ENCODE data around the gene SOCS3.

SOCS3 gene

GRCh38 chr17:78357672-78358537 lies 2.0 kb downstream of the SOCS3 start:
- Mint-ChIP-seq H3K9me3 (no peaks in the 10 kb centered on the region), H3K27ac (peak overlapping the region; percentile 93), H3K4me1 (peaks cover 41 to 63% of the 10 kb centered on the region in 2 donors), H3K4me3 (peak overlapping the region; percentile 80 to 88), H3K36me3 (peaks cover 35 to 46% of the 10 kb centered on the region in 2 donors), H3K27me3 (peaks cover 4 to 5% of the 10 kb centered on the region in 2 donors)
- no peak for DNase-seq
- ATAC-seq (replicated peaks), result no peak

GRCh38 chr17:78357177-78357586 lies 2.7 kb downstream of the SOCS3 start:
- DNase-seq, result no peak
- Mint-ChIP-seq H3K4me3 (peak overlapping the region; percentile 80 to 88), H3K27ac (peak overlapping the region; percentile 93)

GRCh38 chr17:78356101-78356713 lies 3.7 kb downstream of the SOCS3 start:
- H3K27me3 Mint-ChIP-seq, result no peaks in the 10 kb centered on the region
- ATAC-seq (replicated peaks) (peak; percentile 68), DNase-seq (peak; percentile 94)
- H3K4me1 Mint-ChIP-seq, result peaks cover 43 to 67% of the 10 kb centered on the region in 2 donors
- no peaks in the 10 kb centered on the region for H3K9me3 Mint-ChIP-seq
- peak overlapping the region; percentile 80 to 88 for H3K4me3 Mint-ChIP-seq
- peaks cover 35 to 46% of the 10 kb centered on the region in 2 donors for H3K36me3 Mint-ChIP-seq
- peak overlapping the region; percentile 95 for H3K27ac Mint-ChIP-seq

More at GRCh38 chr17:78357177-78357586, 2.7 kb downstream of the SOCS3 start:
- Mint-ChIP-seq H3K9me3 (no peaks in the 10 kb centered on the region), H3K4me1 (peaks cover 40 to 67% of the 10 kb centered on the region in 2 donors), H3K36me3 (peaks cover 35 to 46% of the 10 kb centered on the region in 2 donors), H3K27me3 (no peaks in the 10 kb centered on the region)
- no peak for ATAC-seq (replicated peaks)

- peaks cover 43 to 65% of the 10 kb centered on the region in 2 donors for H3K4me1 Mint-ChIP-seq
- no peak for ATAC-seq (replicated peaks)
- H3K4me3 Mint-ChIP-seq, result peak overlapping the region; percentile 80 to 88
Observed at GRCh38 chr17:78355701-78356100, 4.2 kb downstream of the SOCS3 start.

GRCh38 chr17:78355045-78355641 lies 4.7 kb downstream of the SOCS3 start:
- peak overlapping the region; percentile 95 for H3K27ac Mint-ChIP-seq
- peaks cover 35 to 46% of the 10 kb centered on the region in 2 donors for H3K36me3 Mint-ChIP-seq
- no peak for DNase-seq
- no peak for ATAC-seq (replicated peaks)
- H3K9me3 Mint-ChIP-seq, result no peaks in the 10 kb centered on the region
- no peaks in the 10 kb centered on the region for H3K27me3 Mint-ChIP-seq
- H3K4me3 Mint-ChIP-seq, result peak overlapping the region; percentile 80 to 88
- H3K4me1 Mint-ChIP-seq, result peaks cover 48 to 68% of the 10 kb centered on the region in 2 donors

More at GRCh38 chr17:78355701-78356100, 4.2 kb downstream of the SOCS3 start:
- H3K27ac Mint-ChIP-seq, result peak overlapping the region; percentile 95
- H3K36me3 Mint-ChIP-seq, result peaks cover 35 to 46% of the 10 kb centered on the region in 2 donors
- H3K27me3 Mint-ChIP-seq, result no peaks in the 10 kb centered on the region
- no peaks in the 10 kb centered on the region for H3K9me3 Mint-ChIP-seq
- no peak for DNase-seq

- Mint-ChIP-seq H3K27me3 (no peaks in the 10 kb centered on the region), H3K27ac (peak overlapping the region; percentile 53), H3K9me3 (no peaks in the 10 kb centered on the region), H3K36me3 (peaks cover 30 to 44% of the 10 kb centered on the region in 2 donors), H3K4me1 (peaks cover 55 to 77% of the 10 kb centered on the region in 2 donors), H3K4me3 (peak overlapping the region; percentile 16 to 21)
- DNase-seq, result no peak
- no peak for ATAC-seq (replicated peaks)
Observed at GRCh38 chr17:78353834-78354233, 6.0 kb downstream of the SOCS3 start.

- Mint-ChIP-seq H3K36me3 (peaks cover 8 to 21% of the 10 kb centered on the region in 2 donors), H3K4me3 (peak overlapping the region; percentile 52 to 69), H3K27me3 (no peaks in the 10 kb centered on the region), H3K4me1 (peaks cover 56 to 78% of the 10 kb centered on the region in 2 donors), H3K9me3 (no peaks in the 10 kb centered on the region), H3K27ac (peak overlapping the region; percentile 31)
- ATAC-seq (replicated peaks) (no peak), DNase-seq (no peak)
Observed at GRCh38 chr17:78351449-78352006, 8.3 kb downstream of the SOCS3 start.

GRCh38 chr17:78349891-78350642 lies 9.8 kb downstream of the SOCS3 start:
- Mint-ChIP-seq H3K4me1 (peaks cover 45 to 69% of the 10 kb centered on the region in 2 donors), H3K9me3 (no peaks in the 10 kb centered on the region)

GRCh38 chr17:78348055-78348770 lies 11.7 kb downstream of the SOCS3 start:
- Mint-ChIP-seq H3K36me3 (no peaks in the 10 kb centered on the region), H3K9me3 (no peaks in the 10 kb centered on the region), H3K4me3 (peak overlapping the region in 1 of 2 donors; percentile 41), H3K27me3 (no peaks in the 10 kb centered on the region), H3K27ac (peak overlapping the region; percentile 76), H3K4me1 (peaks cover 45 to 69% of the 10 kb centered on the region in 2 donors)
- ATAC-seq (replicated peaks) (peak; percentile 31 to 35), DNase-seq (no peak)

More at GRCh38 chr17:78349891-78350642, 9.8 kb downstream of the SOCS3 start:
- ATAC-seq (replicated peaks) (peak in 1 of 2 donors; percentile 14), DNase-seq (no peak)
- Mint-ChIP-seq H3K27ac (peak overlapping the region; percentile 65), H3K27me3 (no peaks in the 10 kb centered on the region), H3K36me3 (peaks cover 3 to 7% of the 10 kb centered on the region in 2 donors), H3K4me3 (peak overlapping the region in 1 of 2 donors; percentile 13)

GRCh38 chr17:78347453-78347852 lies 12.4 kb downstream of the SOCS3 start:
- Mint-ChIP-seq H3K9me3 (no peaks in the 10 kb centered on the region), H3K27ac (no peak overlapping the region), H3K27me3 (no peaks in the 10 kb centered on the region)

DNA sequence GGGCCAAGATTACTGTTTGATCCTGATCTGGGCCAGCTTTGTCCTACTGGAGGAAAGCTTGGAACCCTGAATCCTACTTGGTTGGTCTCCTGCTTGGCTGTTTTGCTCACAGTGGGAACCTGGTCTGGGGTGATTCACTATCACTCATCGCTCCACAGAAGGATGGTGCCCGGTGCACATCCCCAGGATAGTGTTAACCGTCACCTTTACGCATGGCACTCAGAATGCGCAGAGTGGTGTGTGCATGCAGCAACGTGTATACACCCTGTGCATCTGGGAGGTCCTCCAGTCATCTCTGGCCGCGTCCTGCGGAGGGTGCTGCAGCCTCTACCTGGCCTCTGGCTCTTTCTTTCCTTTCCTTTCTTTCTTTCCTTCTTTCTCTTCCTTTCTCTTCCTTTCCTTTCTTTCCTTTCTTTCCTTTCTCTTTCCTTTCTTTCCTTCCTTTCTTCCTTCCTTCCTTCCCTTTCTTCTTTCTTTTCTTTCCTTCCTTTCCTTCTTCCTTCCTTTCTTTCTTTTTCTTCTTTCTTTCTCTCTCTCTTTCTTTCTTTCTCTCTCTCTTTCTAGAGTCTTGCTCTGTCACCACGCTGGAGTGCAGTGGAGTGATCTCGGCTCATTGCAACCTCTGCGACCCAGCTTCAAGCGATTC lies 13.1 kb downstream of the SOCS3 start:
- H3K27me3 Mint-ChIP-seq, result no peaks in the 10 kb centered on the region
- peak overlapping the region; percentile 4 for H3K27ac Mint-ChIP-seq
- no peaks in the 10 kb centered on the region for H3K36me3 Mint-ChIP-seq
- H3K4me3 Mint-ChIP-seq, result no peak overlapping the region
- no peak for ATAC-seq (replicated peaks)
- DNase-seq, result no peak
- H3K4me1 Mint-ChIP-seq, result peaks cover 51 to 73% of the 10 kb centered on the region in 2 donors
- H3K9me3 Mint-ChIP-seq, result no peaks in the 10 kb centered on the region

More at GRCh38 chr17:78347453-78347852, 12.4 kb downstream of the SOCS3 start:
- no peak overlapping the region for H3K4me3 Mint-ChIP-seq
- no peak for DNase-seq
- H3K36me3 Mint-ChIP-seq, result no peaks in the 10 kb centered on the region
- ATAC-seq (replicated peaks), result no peak
- peaks cover 51 to 73% of the 10 kb centered on the region in 2 donors for H3K4me1 Mint-ChIP-seq

DNA sequence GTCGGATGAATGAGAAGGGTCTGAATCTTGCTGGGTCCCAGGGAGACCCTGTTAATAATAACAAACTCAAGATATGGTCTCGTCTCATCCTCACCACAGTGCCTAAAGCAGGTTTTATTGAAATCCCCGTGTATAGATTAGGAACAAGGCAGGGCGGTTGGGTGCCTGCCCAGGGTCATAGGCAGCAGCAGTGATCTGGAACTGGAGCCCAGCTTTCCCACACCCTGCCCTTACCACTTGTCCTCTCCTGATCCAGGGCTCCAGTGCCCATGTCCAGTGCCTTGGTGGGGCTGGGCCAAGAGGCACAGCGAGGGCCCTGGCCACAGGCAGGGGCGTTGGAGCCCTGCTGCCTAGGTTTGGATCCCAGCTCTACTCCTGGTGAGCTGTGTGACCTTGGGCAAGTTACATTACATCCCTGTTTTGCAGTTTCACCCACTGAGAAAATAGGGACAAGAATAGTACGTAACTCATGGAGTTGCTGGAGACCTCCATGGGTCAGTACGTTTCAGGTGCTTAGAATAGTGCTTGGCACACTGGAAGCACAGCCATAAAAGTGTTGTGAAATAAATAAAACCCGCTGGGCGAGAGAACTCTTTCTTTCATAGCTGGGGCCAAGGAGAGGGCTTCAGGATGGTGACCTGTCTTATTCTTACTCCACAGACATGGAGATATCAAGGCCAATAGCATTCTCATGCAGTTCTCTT lies 13.9 kb downstream of the SOCS3 start:
- H3K4me1 Mint-ChIP-seq, result peaks cover 50 to 75% of the 10 kb centered on the region in 2 donors
- DNase-seq, result no peak
- no peaks in the 10 kb centered on the region for H3K9me3 Mint-ChIP-seq
- no peak overlapping the region for H3K27ac Mint-ChIP-seq
- ATAC-seq (replicated peaks), result no peak
- no peaks in the 10 kb centered on the region for H3K27me3 Mint-ChIP-seq
- H3K36me3 Mint-ChIP-seq, result no peaks in the 10 kb centered on the region
- no peak overlapping the region for H3K4me3 Mint-ChIP-seq

Data from stimulated activated naive B cell treated with anti-CD40 and anti-IgM and Interleukin-4, amounts not matched to agents 10 μg/mL and 1 μg/mL and 100 μg/mL, for 72 hours (primary cell).